ENCODE results near the gene USP12.

The USP12 gene

DNA sequence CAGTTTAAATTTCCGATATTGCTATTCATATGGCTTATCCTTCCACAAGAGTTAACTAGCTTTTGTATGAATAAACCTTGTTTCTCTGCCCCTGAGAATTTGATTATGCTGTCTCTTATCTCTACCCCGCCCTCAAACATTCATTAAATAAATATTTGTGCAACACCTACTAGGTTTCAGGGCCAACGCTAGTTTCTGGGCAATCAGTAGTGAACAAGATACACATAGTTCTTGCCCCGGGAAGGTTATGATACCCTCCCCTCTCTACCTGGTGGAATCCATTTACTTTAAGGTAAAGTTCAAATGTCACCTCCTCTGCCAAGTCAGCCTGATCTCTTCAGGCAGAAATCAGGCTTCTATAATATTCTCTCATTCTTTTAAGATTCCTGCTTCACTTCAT lies 16.6 kb upstream of the USP12 start:
- Histone ChIP-seq H3K4me1 (ENCODE audit: control insufficient read depth, insufficient read depth, low read length) (no peaks in the 10 kb centered on the region), H3K9me3 (ENCODE audit: control insufficient read depth, low read length) (no peaks in the 10 kb centered on the region), H3K27ac (ENCODE audit: insufficient read depth, low read depth, low read length, poor library complexity, severe bottlenecking) (no peak overlapping the region), H3K4me3 (ENCODE audit: insufficient read depth, low read depth, low read length) (no peak overlapping the region), H3K36me3 (ENCODE audit: control insufficient read depth, insufficient read depth, low read length) (no peaks in the 10 kb centered on the region), H3K27me3 (ENCODE audit: control insufficient read depth, insufficient read depth, low read length, poor library complexity, severe bottlenecking) (no peaks in the 10 kb centered on the region)
- 92 to 96% methylated on average over 4 of the region's 4 CpGs for WGBS, 2 experiments

DNA sequence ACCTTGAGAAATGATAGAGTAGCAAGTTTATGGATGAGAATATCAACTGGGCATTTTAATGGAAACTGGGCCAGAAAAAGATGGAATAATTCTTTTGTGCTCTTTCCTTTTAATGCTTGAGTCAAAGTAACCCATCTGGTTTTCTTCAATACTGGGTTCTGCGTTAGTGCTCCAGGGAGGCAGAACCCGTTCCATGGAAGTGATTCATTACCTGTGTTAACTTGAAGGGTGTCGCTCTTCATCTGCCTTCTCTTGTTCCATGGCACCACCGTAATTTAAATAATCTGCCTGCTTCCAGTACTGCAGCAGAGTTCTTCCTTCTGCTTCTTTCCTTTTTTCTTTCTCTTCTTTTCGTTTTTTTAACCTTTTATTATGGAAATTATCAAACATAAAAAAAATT lies 14.7 kb upstream of the USP12 start:
- no peaks in the 10 kb centered on the region for H3K27me3 ChIP-seq (ENCODE audit: control insufficient read depth, insufficient read depth, low read length, poor library complexity, severe bottlenecking)
- no peaks in the 10 kb centered on the region for H3K36me3 ChIP-seq (ENCODE audit: control insufficient read depth, insufficient read depth, low read length)
- H3K9me3 ChIP-seq (ENCODE audit: control insufficient read depth, low read length) = no peaks in the 10 kb centered on the region
- H3K4me1 ChIP-seq (ENCODE audit: control insufficient read depth, insufficient read depth, low read length) = no peaks in the 10 kb centered on the region
- 80 to 89% methylated on average over 4 to 5 of the region's 5 CpGs for WGBS, 2 experiments
- H3K4me3 ChIP-seq (ENCODE audit: insufficient read depth, low read depth, low read length) = no peak overlapping the region
- no peak overlapping the region for H3K27ac ChIP-seq (ENCODE audit: insufficient read depth, low read depth, low read length, poor library complexity, severe bottlenecking)

DNA sequence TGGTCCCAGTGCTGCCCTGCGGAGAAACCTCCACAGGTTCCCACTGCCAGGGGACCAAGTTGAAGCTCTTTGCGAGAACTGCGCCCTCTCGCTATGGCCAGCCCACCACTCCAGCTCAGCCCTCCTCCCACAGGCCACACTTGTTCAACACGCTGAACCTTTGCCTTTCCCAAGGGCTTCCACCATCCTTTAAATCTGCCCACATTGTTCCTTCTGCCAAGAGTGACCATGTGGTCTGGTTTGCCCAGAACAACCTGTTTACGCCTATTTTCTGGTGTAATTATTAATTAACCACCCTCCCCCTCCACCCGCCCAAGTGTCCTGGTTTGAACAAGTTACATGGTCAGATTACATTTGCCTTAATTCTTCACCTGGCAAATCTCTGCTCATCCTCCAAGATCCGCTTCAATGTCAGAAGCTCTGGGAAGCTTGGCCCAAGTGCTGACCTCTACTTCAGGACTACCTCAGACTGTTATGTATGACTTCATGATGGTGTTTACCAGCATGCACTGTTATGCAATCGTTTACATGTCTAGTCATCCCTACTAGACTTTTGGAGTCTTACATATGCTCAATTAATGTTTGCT lies 12.0 kb upstream of the USP12 start:
- no peaks in the 10 kb centered on the region for H3K27me3 ChIP-seq (ENCODE audit: control insufficient read depth, insufficient read depth, low read length, poor library complexity, severe bottlenecking)
- H3K36me3 ChIP-seq (ENCODE audit: control insufficient read depth, insufficient read depth, low read length) = no peaks in the 10 kb centered on the region
- WGBS, 2 experiments = 82 to 83% methylated on average over 9 of the region's 9 CpGs
- H3K9me3 ChIP-seq (ENCODE audit: control insufficient read depth, low read length) = no peaks in the 10 kb centered on the region
- H3K27ac ChIP-seq (ENCODE audit: insufficient read depth, low read depth, low read length, poor library complexity, severe bottlenecking) = no peak overlapping the region
- H3K4me1 ChIP-seq (ENCODE audit: control insufficient read depth, insufficient read depth, low read length) = no peaks in the 10 kb centered on the region
- H3K4me3 ChIP-seq (ENCODE audit: insufficient read depth, low read depth, low read length) = no peak overlapping the region

DNA sequence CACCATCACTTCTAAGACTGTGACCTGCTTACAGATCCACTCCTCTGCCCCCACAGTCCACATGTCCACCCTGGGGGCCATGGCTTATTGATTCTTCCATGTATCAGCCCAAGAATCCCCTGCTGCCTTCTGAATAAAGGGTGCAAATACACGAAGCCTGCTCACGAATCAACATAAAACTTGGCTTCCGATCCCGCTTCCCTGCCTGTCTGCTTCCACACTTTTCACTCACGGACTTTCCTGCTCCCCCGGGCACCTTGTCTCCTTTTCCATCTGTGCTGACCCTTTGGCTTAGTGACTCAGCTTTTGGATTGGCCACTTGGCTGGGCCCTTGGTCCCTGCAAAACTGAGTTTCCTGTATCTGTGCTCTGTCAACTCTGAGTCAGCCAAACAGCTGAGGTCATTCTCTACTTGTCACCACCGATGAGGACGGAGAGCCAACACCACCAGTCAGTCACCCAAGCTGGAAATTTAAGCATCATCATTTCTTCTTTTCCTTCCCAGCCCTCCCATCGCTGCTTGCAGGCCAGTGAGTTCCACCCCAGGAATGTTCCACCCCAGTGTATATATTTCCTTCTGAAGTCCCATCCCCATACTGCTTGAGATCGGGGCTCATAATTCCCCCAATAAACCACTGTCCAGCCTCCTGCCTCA lies 11.4 kb upstream of the USP12 start:
- 84 to 87% methylated on average over 10 of the region's 10 CpGs for WGBS, 2 experiments
- H3K9me3 ChIP-seq (ENCODE audit: control insufficient read depth, low read length) = no peaks in the 10 kb centered on the region
- H3K4me1 ChIP-seq (ENCODE audit: control insufficient read depth, insufficient read depth, low read length) = no peaks in the 10 kb centered on the region
- no peaks in the 10 kb centered on the region for H3K36me3 ChIP-seq (ENCODE audit: control insufficient read depth, insufficient read depth, low read length)
- no peak overlapping the region for H3K4me3 ChIP-seq (ENCODE audit: insufficient read depth, low read depth, low read length)
- H3K27me3 ChIP-seq (ENCODE audit: control insufficient read depth, insufficient read depth, low read length, poor library complexity, severe bottlenecking) = no peaks in the 10 kb centered on the region
- H3K27ac ChIP-seq (ENCODE audit: insufficient read depth, low read depth, low read length, poor library complexity, severe bottlenecking) = no peak overlapping the region

DNA sequence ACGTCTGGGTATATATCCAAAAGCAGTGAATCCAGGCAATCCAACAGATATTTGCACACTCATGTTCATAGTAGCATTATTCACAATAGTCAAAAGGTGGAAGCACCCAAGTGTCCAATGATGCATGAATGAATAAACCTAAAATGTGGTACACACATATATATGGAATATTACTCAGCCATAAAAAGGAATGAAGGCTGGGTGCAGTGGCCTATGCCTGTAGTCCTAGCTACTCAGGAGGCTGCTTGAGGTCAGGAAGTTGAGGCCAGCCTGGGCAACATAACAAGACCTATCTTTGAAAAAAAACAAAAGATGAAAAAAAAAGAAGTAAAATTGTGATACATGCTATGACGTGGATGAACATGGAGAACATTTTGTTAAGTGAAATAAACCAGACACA lies 10.4 kb upstream of the USP12 start:
- WGBS, 2 experiments = 80 to 93% methylated on average over 1 to 2 of the region's 2 CpGs
- no peaks in the 10 kb centered on the region for H3K4me1 ChIP-seq (ENCODE audit: control insufficient read depth, insufficient read depth, low read length)
- H3K27ac ChIP-seq (ENCODE audit: insufficient read depth, low read depth, low read length, poor library complexity, severe bottlenecking) = no peak overlapping the region
- no peak overlapping the region for H3K4me3 ChIP-seq (ENCODE audit: insufficient read depth, low read depth, low read length)
- no peaks in the 10 kb centered on the region for H3K27me3 ChIP-seq (ENCODE audit: control insufficient read depth, insufficient read depth, low read length, poor library complexity, severe bottlenecking)
- H3K36me3 ChIP-seq (ENCODE audit: control insufficient read depth, insufficient read depth, low read length) = no peaks in the 10 kb centered on the region
- H3K9me3 ChIP-seq (ENCODE audit: control insufficient read depth, low read length) = no peaks in the 10 kb centered on the region

DNA sequence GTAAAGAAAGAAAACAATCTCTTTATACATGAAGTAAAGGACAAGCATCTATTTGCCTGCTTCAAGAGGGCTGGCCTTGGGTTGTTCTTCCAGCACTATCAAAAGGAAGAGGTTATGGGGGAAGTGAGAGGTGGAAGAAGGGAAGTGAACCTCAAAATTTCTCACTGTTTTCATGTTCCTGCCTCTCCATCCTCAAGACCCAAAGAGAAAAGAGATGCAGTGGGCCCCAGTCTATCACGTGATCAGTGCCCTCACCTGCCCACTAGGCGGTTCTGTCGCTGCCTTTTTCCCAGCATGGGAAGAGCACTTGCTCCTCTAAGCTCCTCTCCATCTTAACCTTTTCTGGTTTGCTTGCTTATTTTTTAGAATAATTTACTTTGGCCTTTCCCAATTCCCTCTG lies 6.2 kb upstream of the USP12 start:
- WGBS, 2 experiments = 22 to 35% methylated on average over 3 of the region's 3 CpGs
- Histone ChIP-seq H3K36me3 (ENCODE audit: control insufficient read depth, insufficient read depth, low read length) (no peaks in the 10 kb centered on the region), H3K27me3 (ENCODE audit: control insufficient read depth, insufficient read depth, low read length, poor library complexity, severe bottlenecking) (no peaks in the 10 kb centered on the region)

DNA sequence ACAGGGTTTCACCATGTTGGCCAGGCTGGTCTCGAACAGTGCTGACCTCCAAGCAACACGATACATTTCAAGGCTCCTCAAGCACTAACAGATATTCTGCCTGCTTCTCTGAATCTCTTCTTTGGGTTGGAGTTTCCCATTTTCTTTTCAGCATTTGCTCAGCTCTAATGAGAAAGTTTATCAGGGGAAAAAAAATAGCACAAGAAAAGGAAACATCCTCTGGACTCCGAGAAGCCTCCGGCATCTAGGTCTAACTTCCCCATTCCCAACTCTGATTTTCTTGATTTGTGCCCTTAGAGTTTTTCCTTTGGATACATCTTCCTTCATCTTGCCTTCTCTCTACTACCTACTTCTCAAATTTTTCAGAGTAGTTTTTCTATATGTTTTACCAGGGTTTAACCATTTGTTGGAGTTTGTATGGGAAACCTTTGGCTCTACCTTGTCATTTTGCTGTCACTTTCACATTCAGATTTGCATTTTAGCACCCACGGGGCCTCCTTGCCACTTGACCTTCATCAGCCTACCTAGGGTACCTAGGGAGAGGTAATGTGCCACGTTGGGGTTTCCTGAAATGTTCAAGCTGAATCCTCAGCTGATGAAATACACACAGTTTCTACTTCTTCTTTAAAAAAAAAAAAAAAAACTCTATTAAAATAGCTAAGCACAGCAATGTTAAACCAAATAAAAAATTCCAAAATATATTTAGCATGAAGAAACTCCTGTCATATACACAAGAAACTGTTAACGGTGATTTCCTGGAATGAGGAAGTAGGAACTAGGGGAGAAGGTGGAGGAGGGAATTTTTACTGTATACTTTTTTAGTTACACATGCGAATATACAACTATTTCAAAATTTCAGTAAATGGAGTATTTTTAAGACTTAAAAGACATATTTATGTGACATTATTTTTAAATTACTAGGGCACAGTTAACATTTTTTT lies 5.1 kb upstream of the USP12 start:
- Histone ChIP-seq H3K4me1 (ENCODE audit: control insufficient read depth, insufficient read depth, low read length) (no peaks in the 10 kb centered on the region), H3K27ac (ENCODE audit: insufficient read depth, low read depth, low read length, poor library complexity, severe bottlenecking) (no peak overlapping the region), H3K27me3 (ENCODE audit: control insufficient read depth, insufficient read depth, low read length, poor library complexity, severe bottlenecking) (no peaks in the 10 kb centered on the region), H3K36me3 (ENCODE audit: control insufficient read depth, insufficient read depth, low read length) (no peaks in the 10 kb centered on the region), H3K4me3 (ENCODE audit: insufficient read depth, low read depth, low read length) (no peak overlapping the region), H3K9me3 (ENCODE audit: control insufficient read depth, low read length) (no peaks in the 10 kb centered on the region)
- 90 to 95% methylated on average over 6 of the region's 8 CpGs for WGBS, 2 experiments

More for the DNA sequence above, 6.2 kb upstream of the USP12 start:
- Histone ChIP-seq H3K4me3 (ENCODE audit: insufficient read depth, low read depth, low read length) (no peak overlapping the region), H3K9me3 (ENCODE audit: control insufficient read depth, low read length) (no peaks in the 10 kb centered on the region), H3K27ac (ENCODE audit: insufficient read depth, low read depth, low read length, poor library complexity, severe bottlenecking) (no peak overlapping the region), H3K4me1 (ENCODE audit: control insufficient read depth, insufficient read depth, low read length) (no peaks in the 10 kb centered on the region)

DNA sequence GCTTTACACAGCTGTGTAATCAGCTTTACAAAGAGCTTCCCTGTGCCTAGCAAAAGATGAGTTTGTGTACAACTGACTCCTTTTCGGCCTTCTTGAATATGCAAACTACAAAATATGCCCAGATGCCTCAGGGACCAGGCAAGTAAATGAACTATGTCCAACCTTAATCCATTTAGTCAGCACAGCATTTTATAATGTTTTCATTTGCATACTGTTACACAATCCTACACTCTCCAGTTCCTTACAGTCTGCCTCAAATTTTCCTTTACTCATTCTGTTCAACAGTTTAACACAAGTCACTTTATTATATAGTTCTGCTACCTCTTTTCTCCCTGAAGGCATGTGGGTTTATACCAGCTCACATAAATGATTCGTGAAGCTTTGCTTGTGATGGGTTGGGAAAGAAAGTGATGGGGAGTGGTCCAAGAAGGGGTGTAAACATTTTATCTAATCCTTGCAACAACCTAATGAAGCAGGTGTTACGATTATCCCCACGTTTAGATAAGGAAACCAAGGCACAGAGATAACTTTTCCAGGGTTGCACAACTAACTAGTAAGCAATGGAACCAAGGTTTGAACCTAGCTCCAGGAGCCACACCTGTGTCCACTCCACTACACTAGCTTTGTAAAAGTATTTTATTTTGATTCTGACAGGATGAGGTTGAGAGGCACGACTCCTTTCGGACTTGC lies 3.3 kb upstream of the USP12 start:
- H3K27me3 ChIP-seq (ENCODE audit: control insufficient read depth, insufficient read depth, low read length, poor library complexity, severe bottlenecking) = no peaks in the 10 kb centered on the region
- peaks cover 3% of the 10 kb centered on the region for H3K4me1 ChIP-seq (ENCODE audit: control insufficient read depth, insufficient read depth, low read length)
- H3K4me3 ChIP-seq (ENCODE audit: insufficient read depth, low read depth, low read length) = no peak overlapping the region
- WGBS, 2 experiments = 87 to 89% methylated on average over 5 of the region's 6 CpGs
- no peak overlapping the region for H3K27ac ChIP-seq (ENCODE audit: insufficient read depth, low read depth, low read length, poor library complexity, severe bottlenecking)
- no peaks in the 10 kb centered on the region for H3K9me3 ChIP-seq (ENCODE audit: control insufficient read depth, low read length)
- no peaks in the 10 kb centered on the region for H3K36me3 ChIP-seq (ENCODE audit: control insufficient read depth, insufficient read depth, low read length)

DNA sequence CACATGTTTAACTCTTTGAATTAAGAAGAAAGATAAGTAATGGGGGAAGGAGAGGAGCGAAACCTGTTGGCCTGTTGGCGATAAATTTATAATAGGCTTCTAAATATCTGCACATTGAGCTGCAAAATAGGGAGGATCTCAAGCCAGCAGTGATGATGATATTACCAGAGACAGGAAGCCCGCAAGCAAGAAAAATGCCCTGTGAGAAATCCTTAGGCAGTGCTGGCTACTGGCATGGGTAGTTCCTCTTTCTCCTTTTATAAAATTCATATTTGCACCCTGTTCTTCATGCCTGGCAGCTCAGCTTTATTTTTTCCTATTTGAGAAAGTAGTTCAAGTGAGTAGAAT lies 858 bp upstream of the USP12 start:
- Histone ChIP-seq H3K27ac (ENCODE audit: insufficient read depth, low read depth, low read length, poor library complexity, severe bottlenecking) (no peak overlapping the region), H3K4me3 (ENCODE audit: insufficient read depth, low read depth, low read length) (peak overlapping the region; percentile 77), H3K27me3 (ENCODE audit: control insufficient read depth, insufficient read depth, low read length, poor library complexity, severe bottlenecking) (no peaks in the 10 kb centered on the region), H3K9me3 (ENCODE audit: control insufficient read depth, low read length) (no peaks in the 10 kb centered on the region), H3K36me3 (ENCODE audit: control insufficient read depth, insufficient read depth, low read length) (no peaks in the 10 kb centered on the region), H3K4me1 (ENCODE audit: control insufficient read depth, insufficient read depth, low read length) (peaks cover 8% of the 10 kb centered on the region)
- 72 to 80% methylated on average over 3 of the region's 3 CpGs for WGBS, 2 experiments
